GM19351 (cell line): ENCODE measurements around the gene NUCB2.
A peak's percentile ranks its signal among the peaks of the same experiment; 100 is the strongest.
"Not testable (repeated sequence)": the region's sequence is repeated elsewhere in the genome, so short reads cannot be mapped to it uniquely, and the experiment has no call there.

Experiments used
- ATAC-seq: cut with Tn5 transposase; IDR thresholded peaks from one replicate; pipeline ENCODE4 v1.9.1; 2021; ENCODE audit warnings: mild to moderate bottlenecking, moderate library complexity; ENCODE audit not compliant: unreplicated experiment

The NUCB2 gene

DNA sequence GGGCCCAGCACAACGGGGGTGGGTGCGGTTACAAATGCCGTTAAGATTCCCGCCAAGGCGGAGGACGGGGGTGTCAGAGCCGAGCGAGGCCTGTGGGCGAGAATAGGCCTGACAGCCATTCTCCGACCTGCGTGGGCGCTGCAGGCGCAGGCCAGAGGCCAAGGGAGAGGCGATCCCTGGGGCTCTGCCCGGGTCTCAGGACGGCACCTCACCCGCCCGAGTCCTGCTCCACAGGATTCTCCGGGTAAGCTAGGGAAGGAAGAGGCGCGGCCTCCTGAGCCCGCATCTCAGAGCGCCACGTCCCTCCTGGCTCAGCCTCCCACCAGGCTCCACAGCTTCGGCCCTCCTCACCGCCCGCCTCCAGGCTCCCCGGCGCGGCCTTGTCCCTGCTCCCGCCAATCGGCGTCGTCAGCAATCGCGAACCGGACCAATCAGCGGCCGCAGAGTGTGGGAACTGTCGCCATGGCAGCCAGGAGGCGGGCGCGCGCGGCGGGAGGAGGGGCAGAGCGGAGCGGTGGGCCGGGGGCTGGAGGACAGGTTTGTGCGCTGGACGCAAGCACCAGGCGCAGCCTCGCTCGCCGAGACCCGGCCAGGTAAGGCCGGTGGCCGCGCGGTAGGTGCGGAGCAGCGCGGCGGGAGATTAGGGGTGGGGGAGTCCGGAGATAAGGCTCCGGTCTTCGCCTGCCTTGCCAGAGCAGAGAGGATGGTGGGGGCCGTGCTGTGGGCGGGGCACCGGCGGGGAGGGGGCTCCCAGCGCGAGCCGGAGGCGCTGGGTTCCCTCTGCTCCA is at the start of gene NUCB2:
Gene NUCB2, plus strand, starts transcription at position 504 of the 788 bp plus-strand sequence. CDS start 18,585 bp downstream, outside the sequence.
- ATAC-seq: peak; percentile 96

DNA sequence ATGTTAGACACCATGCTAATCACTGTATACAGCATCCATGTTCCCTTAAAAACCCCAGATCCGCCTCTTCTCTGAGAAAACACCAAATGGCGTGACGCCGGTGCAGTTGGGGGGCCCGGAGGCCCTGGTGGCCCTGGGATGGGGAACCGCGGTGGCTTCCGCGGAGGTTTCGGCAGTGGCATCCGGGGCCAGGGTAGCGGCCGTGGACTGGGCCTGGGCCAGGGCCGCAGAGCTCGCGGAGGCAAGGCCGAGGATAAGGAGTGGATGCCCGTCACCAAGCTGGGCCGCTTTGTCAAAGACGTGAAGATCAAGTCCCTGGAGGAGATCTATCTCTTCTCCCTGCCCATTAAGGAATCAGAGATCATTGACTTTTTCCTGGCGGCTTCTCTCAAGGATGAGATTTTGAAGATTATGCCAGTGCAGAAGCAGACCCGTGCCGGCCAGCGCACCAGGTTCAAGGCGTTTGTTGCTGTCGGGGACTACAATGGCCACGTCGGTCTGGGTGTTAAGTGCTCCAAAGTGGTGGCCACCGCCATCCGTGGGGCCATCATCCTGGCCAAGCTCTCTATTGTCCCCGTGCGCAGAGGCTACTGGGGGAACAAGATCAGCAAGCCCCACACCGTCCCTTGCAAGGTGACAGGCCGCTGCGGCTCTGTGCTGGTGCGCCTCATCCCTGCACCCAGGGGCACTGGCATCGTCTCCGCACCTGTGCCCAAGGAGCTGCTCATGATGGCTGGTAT is 48.2 kb upstream of the NUCB2 start:
- not testable (repeated sequence) for ATAC-seq

GRCh38 chr11:17229481-17230152 is 46.9 kb upstream of the NUCB2 start:
- no peak for ATAC-seq

- peak; percentile 93 for ATAC-seq
These were observed 45.4 kb upstream of the NUCB2 start for GRCh38 chr11:17230867-17231851.

DNA sequence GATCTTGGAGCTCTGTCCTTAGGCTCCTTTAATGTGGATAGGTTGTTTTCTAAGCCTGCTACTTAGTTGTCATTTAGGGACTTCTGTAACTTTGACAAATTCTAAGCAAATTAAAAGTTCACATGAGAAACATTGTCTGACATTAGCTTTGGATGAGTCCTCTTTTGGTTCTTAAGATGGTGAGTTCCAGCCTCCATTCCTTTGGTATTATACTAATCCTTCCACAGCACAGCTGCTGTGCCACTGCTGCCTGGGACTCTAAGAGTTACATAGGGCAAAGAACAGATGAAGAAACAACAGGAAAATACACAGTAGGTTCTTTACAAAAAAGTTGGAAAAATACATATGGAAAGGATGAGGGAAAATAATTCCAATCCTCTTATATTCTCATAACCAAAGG is 43.4 kb upstream of the NUCB2 start:
- ATAC-seq: no peak

GRCh38 chr11:17238377-17238776 is 38.2 kb upstream of the NUCB2 start:
- no peak for ATAC-seq

DNA sequence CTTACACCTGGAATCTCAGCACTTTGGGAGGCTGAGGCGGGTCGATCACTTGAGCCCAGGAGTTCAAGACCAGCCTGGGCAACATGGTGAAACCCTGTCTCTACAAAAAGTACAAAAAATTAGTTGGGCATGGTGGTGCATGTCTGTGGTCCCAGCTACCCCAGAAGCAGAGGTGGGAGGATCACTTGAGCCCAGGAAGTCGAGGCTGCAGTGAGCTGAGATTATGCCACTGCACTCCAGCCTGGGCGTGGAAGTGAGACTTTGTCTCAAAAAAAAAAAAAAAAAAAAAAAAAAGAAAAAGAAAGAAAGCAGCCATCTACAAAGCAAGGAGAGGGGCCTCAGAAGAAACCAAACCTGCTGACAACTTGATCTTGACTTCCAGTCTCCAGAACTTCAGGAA is 36.6 kb upstream of the NUCB2 start:
- ATAC-seq: not testable (repeated sequence)

DNA sequence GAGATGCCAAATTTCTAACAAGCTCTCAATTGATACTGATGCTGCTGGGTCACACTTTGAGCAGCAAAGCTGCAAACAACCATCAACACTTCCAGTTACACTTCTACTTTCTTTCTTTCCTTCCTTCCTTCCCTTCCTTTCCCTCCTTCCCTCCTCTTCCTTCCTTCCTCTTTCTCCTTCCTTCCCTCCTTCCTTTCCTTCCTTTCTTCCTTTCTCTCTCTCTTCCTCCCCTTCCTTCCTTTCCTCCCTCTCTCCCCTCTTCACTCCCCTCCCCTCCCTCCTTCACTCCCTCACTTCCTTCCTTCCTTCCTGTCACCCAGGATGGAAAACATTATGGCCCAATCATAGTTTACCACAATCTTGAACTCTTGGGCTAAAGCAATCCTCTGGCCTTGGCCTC is 35.8 kb upstream of the NUCB2 start:
- no peak for ATAC-seq

DNA sequence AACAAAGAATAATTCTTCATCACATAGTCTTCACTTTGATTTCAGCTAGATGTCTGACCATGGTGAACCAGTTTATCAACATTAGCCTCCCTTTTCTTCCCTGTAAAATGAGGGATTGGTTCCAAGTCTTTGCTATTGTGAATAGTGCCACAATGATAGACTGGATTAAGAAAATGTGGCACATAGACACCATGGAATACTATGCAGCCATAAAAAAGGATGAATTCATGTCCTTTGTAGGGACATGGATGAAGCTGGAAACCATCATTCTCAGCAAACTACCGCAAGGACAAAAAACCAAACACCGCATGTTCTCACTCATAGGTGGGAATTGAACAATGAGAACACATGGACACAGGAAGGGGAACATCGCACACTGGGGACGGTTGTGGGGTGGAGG is 33.6 kb upstream of the NUCB2 start:
- ATAC-seq: not testable (repeated sequence)

DNA sequence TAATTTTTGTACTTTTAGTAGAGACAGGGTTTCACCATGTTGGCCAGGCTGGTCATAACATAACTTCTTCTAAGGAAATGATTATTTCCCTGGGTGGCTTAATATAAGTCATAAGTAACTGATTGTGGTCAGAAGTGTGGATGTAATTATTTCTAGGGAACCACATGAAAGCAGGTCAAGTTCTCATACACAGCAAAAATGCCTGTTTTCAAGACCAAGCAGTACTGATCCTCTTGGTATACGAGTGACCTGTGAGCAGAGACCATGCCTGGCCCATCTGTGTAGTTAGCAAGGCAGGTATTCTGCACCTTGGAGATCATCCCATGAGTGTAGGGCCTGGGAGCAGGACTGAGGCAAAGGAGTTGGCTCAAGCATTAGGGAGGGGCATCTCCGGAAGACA is 32.5 kb upstream of the NUCB2 start:
- ATAC-seq: peak; percentile 95

- ATAC-seq: no peak
These were observed 25.8 kb upstream of the NUCB2 start for GRCh38 chr11:17250561-17251350.

GRCh38 chr11:17252704-17253103 is 23.8 kb upstream of the NUCB2 start:
- no peak for ATAC-seq

DNA sequence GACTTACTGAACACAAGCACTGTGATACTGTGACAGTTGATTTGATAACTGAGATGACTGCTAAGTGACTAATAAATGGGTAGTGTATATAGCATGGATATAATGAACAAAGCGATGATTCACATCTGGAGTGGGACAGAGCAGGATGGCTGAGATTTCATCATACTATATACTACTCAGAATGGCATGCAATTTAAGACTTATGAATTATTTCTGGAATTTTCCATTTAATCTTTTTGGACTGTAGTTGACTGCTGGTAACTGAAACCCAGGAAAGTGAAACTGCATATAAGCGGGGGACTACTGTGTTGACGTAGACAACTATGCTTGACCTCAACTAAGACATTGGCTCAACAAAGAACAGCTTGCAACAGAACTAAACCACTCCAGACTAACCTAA is 20.0 kb upstream of the NUCB2 start:
- no peak for ATAC-seq

DNA sequence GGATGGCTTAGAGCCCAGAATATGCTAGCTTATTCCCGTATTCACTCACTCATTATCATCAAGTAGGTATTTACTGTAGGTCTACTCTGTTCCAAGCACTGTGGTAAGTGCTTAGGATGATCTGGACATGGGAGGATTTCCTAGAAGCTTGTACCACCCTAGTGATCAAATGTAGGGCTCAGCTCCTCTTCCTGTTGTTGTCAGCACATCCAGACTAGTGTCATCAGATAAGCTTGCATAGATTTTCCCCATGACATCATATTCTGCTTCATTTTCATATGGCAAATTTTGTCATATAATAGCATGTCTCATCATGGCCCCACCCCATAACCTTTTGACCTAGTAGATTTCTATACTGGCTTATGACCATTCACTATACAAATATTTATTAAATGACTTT is 19.3 kb upstream of the NUCB2 start:
- ATAC-seq: no peak

DNA sequence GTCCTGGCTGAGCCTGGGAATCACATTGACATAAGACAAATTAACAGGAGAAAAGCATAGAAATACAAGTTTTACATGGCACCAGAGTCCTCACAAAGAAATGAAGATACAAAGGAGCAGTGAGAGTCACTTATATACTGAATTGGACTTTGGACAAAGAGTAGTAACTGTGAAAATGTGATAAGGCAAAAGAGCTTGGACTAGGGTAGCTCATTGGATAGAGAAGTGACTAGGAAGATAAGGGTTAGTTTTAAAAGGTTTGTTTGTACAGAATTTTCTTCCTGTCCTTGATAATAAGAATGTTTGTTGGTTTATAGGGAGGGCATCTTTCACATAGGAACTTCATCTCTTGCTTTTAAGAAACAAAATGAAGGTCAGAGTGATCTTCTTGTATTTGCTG is 17.9 kb upstream of the NUCB2 start:
- ATAC-seq: no peak

- no peak for ATAC-seq
These were observed 17.0 kb upstream of the NUCB2 start for GRCh38 chr11:17259519-17259918.

GRCh38 chr11:17260020-17260419 is 16.5 kb upstream of the NUCB2 start:
- no peak for ATAC-seq

- no peak for ATAC-seq
These were observed 12.8 kb upstream of the NUCB2 start for GRCh38 chr11:17263769-17264168.

- ATAC-seq: no peak
These were observed 9.8 kb upstream of the NUCB2 start for GRCh38 chr11:17266781-17267180.

- ATAC-seq: no peak
These were observed 9.0 kb upstream of the NUCB2 start for GRCh38 chr11:17267576-17267975.
